SU-DHL-6 (cell line): ENCODE results near the gene GOLGB1.
"Not testable (repeated sequence)": the region's sequence is repeated elsewhere in the genome, so short reads cannot be mapped to it uniquely, and the experiment has no call there.

Source experiments
- H2AFZ ChIP-seq: fragments of 200-600 bp; sonication (generic); 2 replicates; pipeline ENCODE4 v1.6.1; 2014; ENCODE audit warnings: low read depth, mild to moderate bottlenecking, moderate library complexity, mixed read lengths, antibody characterized with exemption, low read length; ENCODE audit not compliant: severe bottlenecking
- H3F3A ChIP-seq: fragments of 200-600 bp; shearing (Covaris generic); 2 replicates; pipeline ENCODE4 v1.6.0; 2016; ENCODE audit warnings: antibody characterized with exemption, mild to moderate bottlenecking; ENCODE audit not compliant: insufficient read depth
- H3K27ac ChIP-seq: fragments of 200-600 bp; sonication (generic); 2 replicates; pipeline ENCODE4 v1.5.1; 2016; ENCODE audit warnings: low read depth, mild to moderate bottlenecking, low read length, moderate library complexity, mixed read lengths
- H3K27me3 ChIP-seq: fragments of 200-600 bp; sonication (generic), shearing (Covaris generic); 2 replicates; pipeline ENCODE4 v1.6.0; 2014; ENCODE audit warnings: mild to moderate bottlenecking, low read length
- H3K36me3 ChIP-seq: fragments of 200-600 bp; sonication (generic); 2 replicates; pipeline ENCODE4 v1.6.1; 2014; ENCODE audit warnings: mild to moderate bottlenecking, low read length, mixed read lengths
- H3K4me2 ChIP-seq: fragments of 300-600, 200-600 bp; shearing (Covaris generic), sonication (generic); 2 replicates; pipeline ENCODE4 v1.6.0; 2014; ENCODE audit warnings: low read length, low read depth, mild to moderate bottlenecking; ENCODE audit not compliant: poor library complexity, severe bottlenecking
- H3K4me3 ChIP-seq: fragments of 200-600 bp; sonication (generic); 2 replicates; pipeline ENCODE4 v1.5.1; 2014; ENCODE audit warnings: antibody characterized with exemption, low read length, mild to moderate bottlenecking, mixed read lengths; ENCODE audit not compliant: insufficient read depth, poor library complexity, severe bottlenecking
- H3K79me2 ChIP-seq: fragments of 200-600 bp; sonication (generic); 2 replicates; pipeline ENCODE4 v1.6.1; 2014; ENCODE audit warnings: mild to moderate bottlenecking, low read length, moderate library complexity; ENCODE audit not compliant: insufficient read depth
- H3K9ac ChIP-seq: fragments of 200-600 bp; sonication (generic); 2 replicates; pipeline ENCODE4 v1.7.0; 2014; ENCODE audit warnings: mild to moderate bottlenecking, low read length
- H3K9me2 ChIP-seq: fragments of 200-600 bp; sonication (generic); replicated peaks from 2 replicates; pipeline ENCODE4 v1.6.1; 2014; ENCODE audit warnings: low read length; ENCODE audit not compliant: insufficient read depth
- H3K9me3 ChIP-seq: fragments of 200-600 bp; sonication (generic); 2 replicates; pipeline ENCODE4 v1.6.1; 2014; ENCODE audit warnings: low read length, mixed read lengths; ENCODE audit not compliant: insufficient read depth
- H4K20me1 ChIP-seq: fragments of 200-600 bp; sonication (generic); 2 replicates; pipeline ENCODE4 v1.6.1; 2014; ENCODE audit warnings: low read depth, mild to moderate bottlenecking, antibody characterized with exemption, low read length, moderate library complexity, mixed read lengths
- CTCF ChIP-seq: fragments of 200-600 bp; sonication (generic); IDR thresholded peaks from one replicate; pipeline ENCODE4 v1.5.1; 2017; ENCODE audit warnings: antibody characterized with exemption, mild to moderate bottlenecking, low read length, moderate library complexity; ENCODE audit not compliant: insufficient read depth, poor library complexity, severe bottlenecking
- EZH2phosphoT487 ChIP-seq: fragments of 200-600 bp; sonication (generic), shearing (Covaris generic); conservative IDR thresholded peaks from 2 replicates; pipeline ENCODE4 v1.6.1; 2018; ENCODE audit warnings: mild to moderate bottlenecking, antibody characterized with exemption, low read length, moderate library complexity, mixed read lengths

Gene GOLGB1

GRCh38 chr3:121750087-121750415 is 510 bp upstream of the GOLGB1 start:
- no peaks in the 10 kb centered on the region for H3K27me3 ChIP-seq
- H3K4me3 ChIP-seq = peak overlapping the region; percentile 72
- no peak for TF ChIP-seq CTCF
- TF ChIP-seq EZH2phosphoT487 = no peak
- no peaks in the 10 kb centered on the region for H3F3A ChIP-seq
- peak overlapping the region; percentile 2 for H2AFZ ChIP-seq
- H3K36me3 ChIP-seq = no peaks in the 10 kb centered on the region
- H3K27ac ChIP-seq = no peak overlapping the region
- H3K4me2 ChIP-seq = peak overlapping the region; percentile 81
- no peaks in the 10 kb centered on the region for H3K9me3 ChIP-seq
- H3K9ac ChIP-seq = peak overlapping the region; percentile 64
- no peaks in the 10 kb centered on the region for H4K20me1 ChIP-seq
- H3K9me2 ChIP-seq = no peaks in the 10 kb centered on the region
- H3K79me2 ChIP-seq = peaks cover 5% of the 10 kb centered on the region; the same call in 1 of the 2 replicates

GRCh38 chr3:121748680-121749275 is 763 bp downstream of the GOLGB1 start:
- Histone ChIP-seq H3K36me3 (no peaks in the 10 kb centered on the region), H3K27ac (no peak overlapping the region), H3F3A (no peaks in the 10 kb centered on the region), H2AFZ (peak overlapping the region; percentile 52), H3K9me3 (no peaks in the 10 kb centered on the region), H3K9ac (peak overlapping the region; percentile 65), H3K79me2 (peaks cover 8% of the 10 kb centered on the region; the same call in 1 of the 2 replicates), H3K4me3 (peak overlapping the region; percentile 72), H4K20me1 (no peaks in the 10 kb centered on the region), H3K27me3 (no peaks in the 10 kb centered on the region), H3K4me2 (peak overlapping the region; percentile 79), H3K9me2 (no peaks in the 10 kb centered on the region)
- TF ChIP-seq EZH2phosphoT487 = no peak

- no peaks in the 10 kb centered on the region for H3K27me3 ChIP-seq
- H3K27ac ChIP-seq = no peak overlapping the region
- no peaks in the 10 kb centered on the region for H4K20me1 ChIP-seq
- TF ChIP-seq EZH2phosphoT487 = no peak
- TF ChIP-seq CTCF = no peak
- no peaks in the 10 kb centered on the region for H3K36me3 ChIP-seq
- peaks cover 9% of the 10 kb centered on the region; the same call in 1 of the 2 replicates for H3K79me2 ChIP-seq
- H3K4me3 ChIP-seq = peak overlapping the region; percentile 72
- H3K9me3 ChIP-seq = no peaks in the 10 kb centered on the region
- peak overlapping the region; percentile 79 for H3K4me2 ChIP-seq
- H3K9ac ChIP-seq = 0 out of 2 replicates have a peak overlapping the region, but pooled peaks have one; percentile 65
- H2AFZ ChIP-seq = no peak overlapping the region
- no peaks in the 10 kb centered on the region for H3K9me2 ChIP-seq
- no peaks in the 10 kb centered on the region for H3F3A ChIP-seq
Measured at GRCh38 chr3:121747976-121748375, 1.6 kb downstream of the GOLGB1 start.

GRCh38 chr3:121743106-121743505 is 6.4 kb downstream of the GOLGB1 start:
- H3F3A ChIP-seq, H3K9ac ChIP-seq, H3K36me3 ChIP-seq, H3K79me2 ChIP-seq, H3K4me3 ChIP-seq, H3K27me3 ChIP-seq, H2AFZ ChIP-seq, H3K4me2 ChIP-seq, H3K9me3 ChIP-seq, H3K9me2 ChIP-seq, H4K20me1 ChIP-seq, H3K27ac ChIP-seq: not testable (repeated sequence)
